Caco-2 (cell line): ENCODE data around the gene IFTAP. TPM values are rescaled to one million over a fixed set of nuclear protein-coding genes. Genes with fewer than 3 reads are reported as not detected.

Source experiments
- BruUV-seq: library from RNA; stranded (reverse); fragments of 400-500 nt; replicated peaks from 2 replicates; lab custom pipeline; 2021; lab: Mats Ljungman, UMichigan
- CTCF ChIA-PET: fragments of 300-600 bp; sonication (Branson Sonifier 250); formaldehyde crosslinking; loops from one replicate; lab custom pipeline; 2022; ENCODE audit warnings: antibody characterized with exemption; lab: Charles Lee
- POLR2A ChIA-PET: fragments of 300-600 bp; sonication (Branson Sonifier 250); formaldehyde crosslinking; loops from one replicate; lab custom pipeline; 2022; ENCODE audit warnings: antibody characterized with exemption; lab: Charles Lee
- DNase-seq, 2 experiments: peaks; one replicate each; pipeline versions ENCODE4 v3.0.0 to v3.0.0-alpha.2; 2020 to 2022
- H3K27me3 ChIP-seq: replicated peaks from 2 replicates; pipeline ENCODE4 v1.6.0; 2011; ENCODE audit warnings: low read length; ENCODE audit not compliant: control insufficient read depth, insufficient read depth
- H3K36me3 ChIP-seq: 2 replicates; pipeline ENCODE4 v1.5.1; 2011; ENCODE audit warnings: low read length; ENCODE audit not compliant: control insufficient read depth, insufficient read depth
- H3K4me1 ChIP-seq: fragments of 250-450 bp; sonication (Bioruptor Pico); 2 replicates; pipeline ENCODE4 v1.5.1; 2020; ENCODE audit warnings: mild to moderate bottlenecking
- H3K4me3 ChIP-seq: 2 replicates; pipeline ENCODE4 v1.5.1; 2011; ENCODE audit warnings: low read depth, mild to moderate bottlenecking, control low read depth, low read length
- H3K9me3 ChIP-seq: fragments of 250-450 bp; sonication (Bioruptor Pico); 2 replicates; pipeline ENCODE4 v1.5.1; 2020; ENCODE audit warnings: mild to moderate bottlenecking, moderate library complexity
- H3K27ac Mint-ChIP-seq: one replicate; pipeline ENCODE4 v1.8.0; 2022; ENCODE audit warnings: mixed read lengths; ENCODE audit not compliant: unreplicated experiment
- H3K27me3 Mint-ChIP-seq: one replicate; pipeline ENCODE4 v1.8.0; 2022; ENCODE audit warnings: mixed read lengths; ENCODE audit not compliant: insufficient read depth, unreplicated experiment
- H3K36me3 Mint-ChIP-seq: one replicate; pipeline ENCODE4 v1.8.0; 2022; ENCODE audit warnings: mild to moderate bottlenecking, mixed read lengths; ENCODE audit not compliant: insufficient read depth, unreplicated experiment
- H3K4me1 Mint-ChIP-seq: one replicate; pipeline ENCODE4 v1.8.0; 2022; ENCODE audit warnings: low read depth, mixed read lengths; ENCODE audit not compliant: unreplicated experiment
- H3K4me3 Mint-ChIP-seq: one replicate; pipeline ENCODE4 v1.8.0; 2022; ENCODE audit warnings: mild to moderate bottlenecking, moderate library complexity, mixed read lengths; ENCODE audit not compliant: unreplicated experiment
- H3K9me3 Mint-ChIP-seq: one replicate; pipeline ENCODE4 v1.8.0; 2022; ENCODE audit warnings: mixed read lengths; ENCODE audit not compliant: unreplicated experiment
- CTCF ChIP-seq, 2 experiments: fragments of 200-600 bp in 1 of 2; IDR thresholded peaks; 1 replicate in 1 of 2; 2 replicates in 1 of 2; pipeline versions ENCODE4 v1.5.1 to v1.8.0; 2011 to 2022; ENCODE audit warnings: antibody characterized with exemption in 1 of 2, control low read depth in 1 of 2, inconsistent platforms in 1 of 2, low read depth in 1 of 2, low read length in 1 of 2, mild to moderate bottlenecking in 1 of 2, moderate library complexity in 1 of 2; ENCODE audit not compliant: insufficient read depth in 1 of 2, severe bottlenecking in 1 of 2, unreplicated experiment in 1 of 2
- intact Hi-C: fragments of 100-400 bp; cut with micrococcal nuclease; formaldehyde crosslinking; loops from one replicate; pipeline ENCODE4 v1.10.0; 2022; ENCODE audit not compliant: unreplicated experiment
- total RNA-seq: library from RNA; stranded (reverse); gene quantifications from 2 replicates; pipeline ENCODE4 v1.2.3, GENCODE V29; 2022

The IFTAP gene
- total RNA-seq, 1 experiment from 2014 or later: 10.4 TPM

- Mint-ChIP-seq H3K36me3 (no peaks in the 10 kb centered on the region), H3K4me3 (no peak within 1 kb of the TSS), H3K4me1 (no peaks in the 10 kb centered on the region), H3K27ac (no peak within 1 kb of the TSS), H3K27me3 (no peaks in the 10 kb centered on the region), H3K9me3 (no peaks in the 10 kb centered on the region)
- Histone ChIP-seq H3K36me3 (no peaks in the 10 kb centered on the region), H3K4me3 (no peak within 1 kb of the TSS), H3K4me1 (peaks cover 5% of the 10 kb centered on the region; the same call in 1 of the 2 replicates), H3K9me3 (no peaks in the 10 kb centered on the region; the same call in 1 of the 2 replicates), H3K27me3 (no peaks in the 10 kb centered on the region)
- POLR2A ChIA-PET: no interaction called here
- BruUV-seq: no TSS peak
- TF ChIP-seq CTCF (IDR thresholded peaks at IDR 0.05; ENCODE audit: insufficient read depth in 1 of 2, low read depth in 1 of 2, low read length in 1 of 2, severe bottlenecking in 1 of 2, unreplicated experiment in 1 of 2): no peak
- intact Hi-C loops: no loop called here
- no peak for DNase-seq
- CTCF ChIA-PET: no interaction called here
Observed at GRCh38 chr11:36598051-36598450, 3.7 kb downstream of the IFTAP start, which contains the start of gene RAG2. RAG2 (minus strand) TSS chr11:36598236; CDS start chr11:36594168, 4,068 bp downstream.

- H3K4me3 ChIP-seq: no peak overlapping the region
- POLR2A ChIA-PET: no interaction called here
- BruUV-seq: no TSS peak
- H3K4me1 ChIP-seq: peaks cover 1% of the 10 kb centered on the region; the same call in 1 of the 2 replicates
- H3K36me3 Mint-ChIP-seq: no peaks in the 10 kb centered on the region
- no peaks in the 10 kb centered on the region for H3K27me3 ChIP-seq
- intact Hi-C loops: no loop called here
- H3K4me1 Mint-ChIP-seq: no peaks in the 10 kb centered on the region
- no peaks in the 10 kb centered on the region; the same call in 1 of the 2 replicates for H3K9me3 ChIP-seq
- CTCF ChIA-PET: no interaction called here
- H3K36me3 ChIP-seq: no peaks in the 10 kb centered on the region
- no peaks in the 10 kb centered on the region for H3K27me3 Mint-ChIP-seq
- H3K4me3 Mint-ChIP-seq: no peak overlapping the region
- no peak for TF ChIP-seq CTCF (IDR thresholded peaks at IDR 0.05; ENCODE audit: insufficient read depth in 1 of 2, low read depth in 1 of 2, low read length in 1 of 2, severe bottlenecking in 1 of 2, unreplicated experiment in 1 of 2)
- H3K27ac Mint-ChIP-seq: no peak overlapping the region
- no peak for DNase-seq
- H3K9me3 Mint-ChIP-seq: no peaks in the 10 kb centered on the region
Observed at GRCh38 chr11:36600180-36600579, 5.9 kb downstream of the IFTAP start.

GRCh38 chr11:36601155-36601554 lies 6.9 kb downstream of the IFTAP start:
- no peak overlapping the region for H3K4me3 ChIP-seq
- H3K36me3 Mint-ChIP-seq: no peaks in the 10 kb centered on the region
- H3K36me3 ChIP-seq: no peaks in the 10 kb centered on the region
- POLR2A ChIA-PET: no interaction called here
- no TSS peak for BruUV-seq
- no peaks in the 10 kb centered on the region for H3K27me3 Mint-ChIP-seq
- H3K27me3 ChIP-seq: no peaks in the 10 kb centered on the region
- H3K27ac Mint-ChIP-seq: no peak overlapping the region
- DNase-seq: no peak
- TF ChIP-seq CTCF (IDR thresholded peaks at IDR 0.05; ENCODE audit: insufficient read depth in 1 of 2, low read depth in 1 of 2, low read length in 1 of 2, severe bottlenecking in 1 of 2, unreplicated experiment in 1 of 2): no peak
- no peak overlapping the region for H3K4me3 Mint-ChIP-seq
- H3K4me1 Mint-ChIP-seq: no peaks in the 10 kb centered on the region
- no peaks in the 10 kb centered on the region for H3K4me1 ChIP-seq
- no peaks in the 10 kb centered on the region; the same call in 1 of the 2 replicates for H3K9me3 ChIP-seq
- no peaks in the 10 kb centered on the region for H3K9me3 Mint-ChIP-seq
- CTCF ChIA-PET: no interaction called here
- intact Hi-C loops: no loop called here
